ENCODE measurements around the gene FAM229A. TPM values are rescaled to one million over a fixed set of nuclear protein-coding genes. Genes with fewer than 3 reads are reported as not detected.

FAM229A gene
- total and polyA plus RNA-seq, 2 experiments from 2014 or later, result 3.6 to 4.2 TPM

DNA sequence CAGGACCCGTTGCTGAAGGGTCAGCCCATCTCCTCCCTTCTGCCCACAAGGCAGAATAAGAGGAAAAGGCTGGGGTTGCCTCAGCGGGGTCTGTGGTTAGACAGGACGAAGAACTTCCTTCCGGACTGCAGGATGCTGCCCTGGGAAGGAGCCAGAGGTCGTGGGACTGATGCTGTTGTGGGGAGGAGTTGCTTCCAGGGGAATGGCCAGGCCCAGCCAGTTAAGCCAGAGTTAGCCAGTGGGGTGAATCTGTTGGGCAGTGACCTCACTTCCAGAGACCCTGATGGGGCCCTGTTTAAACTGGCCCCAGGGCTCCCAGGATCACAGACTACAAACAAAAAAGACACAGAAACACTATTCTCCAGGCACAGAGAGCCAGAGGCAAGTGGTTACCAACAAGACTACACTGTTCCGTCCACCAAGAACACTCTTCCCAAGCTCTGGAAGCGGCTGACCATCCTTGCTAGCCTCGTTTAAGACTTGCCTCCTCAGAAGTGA is 13.0 kb downstream of the FAM229A start:
- H3K27ac ChIP-seq (ENCODE audit: low read depth), result no peak overlapping the region
- no peak overlapping the region for H2AFZ ChIP-seq
- peaks cover 18% of the 10 kb centered on the region for H3K4me1 Mint-ChIP-seq

More for the DNA sequence above, 13.0 kb downstream of the FAM229A start:
- peaks cover 17% of the 10 kb centered on the region for H3K27me3 ChIP-seq (ENCODE audit: insufficient read depth)
- peaks cover 18% of the 10 kb centered on the region for H3K9me3 Mint-ChIP-seq
- H3K4me2 ChIP-seq, result no peak overlapping the region
- H3K36me3 Mint-ChIP-seq (ENCODE audit: low read depth), result peaks cover 7% of the 10 kb centered on the region
- no peaks in the 10 kb centered on the region for H4K20me1 ChIP-seq (replicated peaks; ENCODE audit: insufficient read depth)
- no peaks in the 10 kb centered on the region for H3K36me3 ChIP-seq (ENCODE audit: insufficient read depth)
- DNase-seq (ENCODE audit: low spot score) (no peak), ATAC-seq (no peak)
- peaks cover 10% of the 10 kb centered on the region; the same call in 1 of the 2 replicates for H3F3A ChIP-seq (replicated peaks; ENCODE audit: low read depth)
- no peak overlapping the region for H3K27ac Mint-ChIP-seq
- H3K4me3 Mint-ChIP-seq, result no peak overlapping the region; the same call in 2 of the 3 replicates
- H3K4me1 ChIP-seq (ENCODE audit: insufficient read depth), result no peaks in the 10 kb centered on the region; the same call in 1 of the 2 replicates
- no peak overlapping the region for H3K4me3 ChIP-seq
- H3K79me2 ChIP-seq (replicated peaks; ENCODE audit: insufficient read depth), result no peaks in the 10 kb centered on the region
- peaks cover 10% of the 10 kb centered on the region; the same call in 1 of the 2 replicates for H3K9me2 ChIP-seq (ENCODE audit: insufficient read depth)
- H3K27me3 Mint-ChIP-seq (ENCODE audit: insufficient read depth, low read depth, poor library complexity), result peaks cover 27% of the 10 kb centered on the region
- TF ChIP-seq CTCF (conservative IDR thresholded peaks at IDR 0.05; ENCODE audit: low read depth in 2 of 2), result no peak
- TF ChIP-seq POLR2AphosphoS5 (IDR thresholded peaks at IDR 0.05; ENCODE audit: low read depth), result no peak
- TF ChIP-seq, protein P1, sequence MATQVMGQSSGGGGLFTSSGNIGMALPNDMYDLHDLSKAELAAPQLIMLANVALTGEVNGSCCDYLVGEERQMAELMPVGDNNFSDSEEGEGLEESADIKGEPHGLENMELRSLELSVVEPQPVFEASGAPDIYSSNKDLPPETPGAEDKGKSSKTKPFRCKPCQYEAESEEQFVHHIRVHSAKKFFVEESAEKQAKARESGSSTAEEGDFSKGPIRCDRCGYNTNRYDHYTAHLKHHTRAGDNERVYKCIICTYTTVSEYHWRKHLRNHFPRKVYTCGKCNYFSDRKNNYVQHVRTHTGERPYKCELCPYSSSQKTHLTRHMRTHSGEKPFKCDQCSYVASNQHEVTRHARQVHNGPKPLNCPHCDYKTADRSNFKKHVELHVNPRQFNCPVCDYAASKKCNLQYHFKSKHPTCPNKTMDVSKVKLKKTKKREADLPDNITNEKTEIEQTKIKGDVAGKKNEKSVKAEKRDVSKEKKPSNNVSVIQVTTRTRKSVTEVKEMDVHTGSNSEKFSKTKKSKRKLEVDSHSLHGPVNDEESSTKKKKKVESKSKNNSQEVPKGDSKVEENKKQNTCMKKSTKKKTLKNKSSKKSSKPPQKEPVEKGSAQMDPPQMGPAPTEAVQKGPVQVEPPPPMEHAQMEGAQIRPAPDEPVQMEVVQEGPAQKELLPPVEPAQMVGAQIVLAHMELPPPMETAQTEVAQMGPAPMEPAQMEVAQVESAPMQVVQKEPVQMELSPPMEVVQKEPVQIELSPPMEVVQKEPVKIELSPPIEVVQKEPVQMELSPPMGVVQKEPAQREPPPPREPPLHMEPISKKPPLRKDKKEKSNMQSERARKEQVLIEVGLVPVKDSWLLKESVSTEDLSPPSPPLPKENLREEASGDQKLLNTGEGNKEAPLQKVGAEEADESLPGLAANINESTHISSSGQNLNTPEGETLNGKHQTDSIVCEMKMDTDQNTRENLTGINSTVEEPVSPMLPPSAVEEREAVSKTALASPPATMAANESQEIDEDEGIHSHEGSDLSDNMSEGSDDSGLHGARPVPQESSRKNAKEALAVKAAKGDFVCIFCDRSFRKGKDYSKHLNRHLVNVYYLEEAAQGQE (IDR thresholded peaks at IDR 0.05; ENCODE audit: unreplicated experiment), result no peak
- TF ChIP-seq NANOG (IDR thresholded peaks at IDR 0.05; ENCODE audit: borderline replicate concordance), result no peak
- TF ChIP-seq EZH2 (IDR thresholded peaks at IDR 0.05; ENCODE audit: low read depth, unreplicated experiment), result no peak
- TF ChIP-seq ZNF114 (CRISPR knock-in tag; IDR thresholded peaks at IDR 0.05), result no peak
- TF ChIP-seq, protein P2, sequence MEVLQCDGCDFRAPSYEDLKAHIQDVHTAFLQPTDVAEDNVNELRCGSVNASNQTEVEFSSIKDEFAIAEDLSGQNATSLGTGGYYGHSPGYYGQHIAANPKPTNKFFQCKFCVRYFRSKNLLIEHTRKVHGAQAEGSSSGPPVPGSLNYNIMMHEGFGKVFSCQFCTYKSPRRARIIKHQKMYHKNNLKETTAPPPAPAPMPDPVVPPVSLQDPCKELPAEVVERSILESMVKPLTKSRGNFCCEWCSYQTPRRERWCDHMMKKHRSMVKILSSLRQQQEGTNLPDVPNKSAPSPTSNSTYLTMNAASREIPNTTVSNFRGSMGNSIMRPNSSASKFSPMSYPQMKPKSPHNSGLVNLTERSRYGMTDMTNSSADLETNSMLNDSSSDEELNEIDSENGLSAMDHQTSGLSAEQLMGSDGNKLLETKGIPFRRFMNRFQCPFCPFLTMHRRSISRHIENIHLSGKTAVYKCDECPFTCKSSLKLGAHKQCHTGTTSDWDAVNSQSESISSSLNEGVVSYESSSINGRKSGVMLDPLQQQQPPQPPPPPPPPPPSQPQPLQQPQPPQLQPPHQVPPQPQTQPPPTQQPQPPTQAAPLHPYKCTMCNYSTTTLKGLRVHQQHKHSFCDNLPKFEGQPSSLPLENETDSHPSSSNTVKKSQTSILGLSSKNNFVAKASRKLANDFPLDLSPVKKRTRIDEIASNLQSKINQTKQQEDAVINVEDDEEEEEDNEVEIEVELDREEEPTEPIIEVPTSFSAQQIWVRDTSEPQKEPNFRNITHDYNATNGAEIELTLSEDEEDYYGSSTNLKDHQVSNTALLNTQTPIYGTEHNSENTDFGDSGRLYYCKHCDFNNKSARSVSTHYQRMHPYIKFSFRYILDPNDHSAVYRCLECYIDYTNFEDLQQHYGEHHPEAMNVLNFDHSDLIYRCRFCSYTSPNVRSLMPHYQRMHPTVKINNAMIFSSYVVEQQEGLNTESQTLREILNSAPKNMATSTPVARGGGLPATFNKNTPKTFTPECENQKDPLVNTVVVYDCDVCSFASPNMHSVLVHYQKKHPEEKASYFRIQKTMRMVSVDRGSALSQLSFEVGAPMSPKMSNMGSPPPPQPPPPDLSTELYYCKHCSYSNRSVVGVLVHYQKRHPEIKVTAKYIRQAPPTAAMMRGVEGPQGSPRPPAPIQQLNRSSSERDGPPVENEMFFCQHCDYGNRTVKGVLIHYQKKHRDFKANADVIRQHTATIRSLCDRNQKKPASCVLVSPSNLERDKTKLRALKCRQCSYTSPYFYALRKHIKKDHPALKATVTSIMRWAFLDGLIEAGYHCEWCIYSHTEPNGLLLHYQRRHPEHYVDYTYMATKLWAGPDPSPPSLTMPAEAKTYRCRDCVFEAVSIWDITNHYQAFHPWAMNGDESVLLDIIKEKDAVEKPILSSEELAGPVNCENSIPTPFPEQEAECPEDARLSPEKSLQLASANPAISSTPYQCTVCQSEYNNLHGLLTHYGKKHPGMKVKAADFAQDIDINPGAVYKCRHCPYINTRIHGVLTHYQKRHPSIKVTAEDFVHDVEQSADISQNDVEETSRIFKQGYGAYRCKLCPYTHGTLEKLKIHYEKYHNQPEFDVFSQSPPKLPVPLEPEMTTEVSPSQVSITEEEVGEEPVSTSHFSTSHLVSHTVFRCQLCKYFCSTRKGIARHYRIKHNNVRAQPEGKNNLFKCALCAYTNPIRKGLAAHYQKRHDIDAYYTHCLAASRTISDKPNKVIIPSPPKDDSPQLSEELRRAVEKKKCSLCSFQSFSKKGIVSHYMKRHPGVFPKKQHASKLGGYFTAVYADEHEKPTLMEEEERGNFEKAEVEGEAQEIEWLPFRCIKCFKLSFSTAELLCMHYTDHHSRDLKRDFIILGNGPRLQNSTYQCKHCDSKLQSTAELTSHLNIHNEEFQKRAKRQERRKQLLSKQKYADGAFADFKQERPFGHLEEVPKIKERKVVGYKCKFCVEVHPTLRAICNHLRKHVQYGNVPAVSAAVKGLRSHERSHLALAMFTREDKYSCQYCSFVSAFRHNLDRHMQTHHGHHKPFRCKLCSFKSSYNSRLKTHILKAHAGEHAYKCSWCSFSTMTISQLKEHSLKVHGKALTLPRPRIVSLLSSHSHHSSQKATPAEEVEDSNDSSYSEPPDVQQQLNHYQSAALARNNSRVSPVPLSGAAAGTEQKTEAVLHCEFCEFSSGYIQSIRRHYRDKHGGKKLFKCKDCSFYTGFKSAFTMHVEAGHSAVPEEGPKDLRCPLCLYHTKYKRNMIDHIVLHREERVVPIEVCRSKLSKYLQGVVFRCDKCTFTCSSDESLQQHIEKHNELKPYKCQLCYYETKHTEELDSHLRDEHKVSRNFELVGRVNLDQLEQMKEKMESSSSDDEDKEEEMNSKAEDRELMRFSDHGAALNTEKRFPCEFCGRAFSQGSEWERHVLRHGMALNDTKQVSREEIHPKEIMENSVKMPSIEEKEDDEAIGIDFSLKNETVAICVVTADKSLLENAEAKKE (CRISPR knock-in tag; IDR thresholded peaks at IDR 0.05), result no peak
- TF ChIP-seq ETS1 (IDR thresholded peaks at IDR 0.05), result no peak
- no peak for TF ChIP-seq CREB1 (CRISPR knock-in tag; IDR thresholded peaks at IDR 0.05; ENCODE audit: low read depth)
- TF ChIP-seq ZNF331 (CRISPR knock-in tag; IDR thresholded peaks at IDR 0.05; ENCODE audit: low read depth), result no peak
- no peak for TF ChIP-seq STAT1 (IDR thresholded peaks at IDR 0.05; ENCODE audit: unreplicated experiment)
- TF ChIP-seq EZH2phosphoT487 (IDR thresholded peaks at IDR 0.05; ENCODE audit: unreplicated experiment), result no peak
- TF ChIP-seq JUNB (IDR thresholded peaks at IDR 0.05; ENCODE audit: unreplicated experiment), result no peak

All from GM23338 (cell line).